Endothelial cell of umbilical vein (primary cell): ENCODE data around the gene MUC5AC.

Source experiments
- EZH2 ChIP-seq: IDR thresholded peaks from 2 replicates; pipeline ENCODE4 v1.6.1; 2012; ENCODE audit warnings: borderline replicate concordance, low read depth, mild to moderate bottlenecking, moderate library complexity, low read length, inconsistent platforms; ENCODE audit not compliant: severe bottlenecking
- MAX ChIP-seq: IDR thresholded peaks from 2 replicates; pipeline ENCODE4 v1.6.1; 2011; ENCODE audit not compliant: insufficient read depth, insufficient read length
- POLR2A ChIP-seq: IDR thresholded peaks from 2 replicates; pipeline ENCODE4 v1.6.1; 2012; ENCODE audit warnings: low read depth, mild to moderate bottlenecking, control low read depth, low read length
- POLR2AphosphoS5 ChIP-seq: IDR thresholded peaks from 2 replicates; pipeline ENCODE4 v1.6.1; 2012; ENCODE audit warnings: low read depth, mild to moderate bottlenecking, control low read depth, low read length, moderate library complexity; ENCODE audit not compliant: insufficient read depth
- TF ChIP-seq, protein P1 (sequence below), 2 donors: IDR thresholded peaks; 1 replicate in 1 of 2; 2 replicates in 1 of 2; pipeline ENCODE4 v1.5.1; 2011; ENCODE audit warnings: low read length in 2 of 2, mild to moderate bottlenecking in 2 of 2, moderate library complexity in 2 of 2, control low read depth in 1 of 2, inconsistent platforms in 1 of 2, low read depth in 1 of 2; ENCODE audit not compliant: insufficient read depth in 1 of 2; ENCODE audit errors: extremely low read depth in 1 of 2

- TF ChIP-seq, protein P1, sequence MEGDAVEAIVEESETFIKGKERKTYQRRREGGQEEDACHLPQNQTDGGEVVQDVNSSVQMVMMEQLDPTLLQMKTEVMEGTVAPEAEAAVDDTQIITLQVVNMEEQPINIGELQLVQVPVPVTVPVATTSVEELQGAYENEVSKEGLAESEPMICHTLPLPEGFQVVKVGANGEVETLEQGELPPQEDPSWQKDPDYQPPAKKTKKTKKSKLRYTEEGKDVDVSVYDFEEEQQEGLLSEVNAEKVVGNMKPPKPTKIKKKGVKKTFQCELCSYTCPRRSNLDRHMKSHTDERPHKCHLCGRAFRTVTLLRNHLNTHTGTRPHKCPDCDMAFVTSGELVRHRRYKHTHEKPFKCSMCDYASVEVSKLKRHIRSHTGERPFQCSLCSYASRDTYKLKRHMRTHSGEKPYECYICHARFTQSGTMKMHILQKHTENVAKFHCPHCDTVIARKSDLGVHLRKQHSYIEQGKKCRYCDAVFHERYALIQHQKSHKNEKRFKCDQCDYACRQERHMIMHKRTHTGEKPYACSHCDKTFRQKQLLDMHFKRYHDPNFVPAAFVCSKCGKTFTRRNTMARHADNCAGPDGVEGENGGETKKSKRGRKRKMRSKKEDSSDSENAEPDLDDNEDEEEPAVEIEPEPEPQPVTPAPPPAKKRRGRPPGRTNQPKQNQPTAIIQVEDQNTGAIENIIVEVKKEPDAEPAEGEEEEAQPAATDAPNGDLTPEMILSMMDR (IDR thresholded peaks at IDR 0.05; ENCODE audit: extremely low read depth in 1 of 2, insufficient read depth in 1 of 2, low read depth in 1 of 2, low read length in 2 of 2), result no peak
- TF ChIP-seq POLR2A (no peak), POLR2AphosphoS5 (no peak), EZH2 (no peak), MAX (no peak)
These were observed 24.2 kb downstream of the MUC5AC start for GRCh38 chr11:1181853-1182535.
